ENCODE measurements around the gene ANKEF1. TPM values are rescaled to one million over a fixed set of nuclear protein-coding genes. Genes with fewer than 3 reads are reported as not detected.
A peak's percentile ranks its signal among the peaks of the same experiment; 100 is the strongest.

The ANKEF1 gene
- total RNA-seq, result 1.3 TPM
- long read RNA-seq, full-length matches to known transcripts, result 1 of 4 reads
- long read RNA-seq, partial matches to known transcripts, result 3 of 4 reads
- long read RNA-seq, other reads (novel, unspliced or antisense), result 0 of 4 reads

DNA sequence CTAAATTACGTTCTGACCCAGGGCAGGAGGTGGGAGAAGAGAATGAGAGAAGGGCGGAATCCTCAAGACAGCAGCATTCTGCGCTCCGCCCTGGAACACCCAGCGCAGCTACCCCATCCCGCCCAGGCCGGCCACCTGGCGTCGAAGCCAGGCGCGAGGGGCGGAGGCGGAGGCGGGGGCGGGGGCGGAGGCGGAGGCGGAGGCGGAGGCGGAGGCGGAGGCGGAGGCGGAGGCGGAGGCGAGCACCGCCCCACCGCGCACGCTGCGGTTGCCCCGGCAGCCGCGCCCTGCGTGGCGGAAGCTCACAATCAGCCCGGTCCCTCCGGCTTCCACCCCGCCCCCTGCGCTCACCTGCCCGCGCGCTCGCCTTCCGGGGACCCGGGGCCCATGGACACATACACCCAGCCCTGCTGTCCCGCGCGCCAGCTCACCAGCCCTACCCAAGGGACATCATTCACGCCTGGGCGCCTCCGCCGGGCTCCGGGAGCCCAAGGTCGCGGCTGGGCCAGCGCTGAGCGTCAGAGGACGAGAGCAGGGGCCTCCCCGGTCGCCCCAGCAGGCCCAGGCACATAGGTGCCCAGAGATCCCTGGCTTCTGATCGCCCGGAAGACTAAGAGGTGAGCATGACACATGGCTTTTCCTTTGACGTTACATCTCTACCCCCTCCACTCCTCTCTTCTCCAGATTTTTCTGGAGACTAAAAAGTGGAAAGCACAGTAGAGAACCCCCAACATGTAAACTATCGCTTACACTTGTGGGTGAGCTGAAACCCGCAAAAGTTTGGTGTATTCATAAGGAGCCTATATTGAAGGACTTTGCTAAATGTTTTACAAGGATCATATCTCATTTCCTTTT is at the start of gene ANKEF1:
TSS of gene ANKEF1 (plus strand) at position 271 of the 855 bp plus-strand sequence. CDS start 3,315 bp downstream, outside the sequence.
- intact Hi-C loops (cut with DNase I), result no loop called here
- peak; percentile 76 for DNase-seq (ENCODE audit: low spot score)

DNA sequence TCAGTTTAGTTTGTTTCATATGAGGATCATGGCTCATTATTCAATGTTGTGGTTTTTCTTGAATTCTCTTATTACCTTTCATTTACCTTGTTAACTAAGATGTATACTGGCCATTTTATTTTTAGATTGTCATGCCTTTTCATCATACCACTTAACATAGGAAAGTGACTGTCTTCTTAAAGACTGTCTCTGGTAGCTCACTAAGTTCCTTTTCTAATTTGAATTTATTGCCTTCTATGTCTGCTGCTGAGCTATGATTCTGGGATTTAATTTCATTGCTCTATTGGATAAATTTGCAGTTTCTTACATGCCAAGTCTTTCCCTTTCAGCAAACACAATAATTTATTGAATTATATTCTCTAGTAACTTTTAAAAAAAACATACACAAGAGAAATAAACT is 49.5 kb upstream of the ANKEF1 start:
- no peak for DNase-seq (ENCODE audit: low spot score)
- intact Hi-C loops (cut with DNase I), result no loop called here

DNA sequence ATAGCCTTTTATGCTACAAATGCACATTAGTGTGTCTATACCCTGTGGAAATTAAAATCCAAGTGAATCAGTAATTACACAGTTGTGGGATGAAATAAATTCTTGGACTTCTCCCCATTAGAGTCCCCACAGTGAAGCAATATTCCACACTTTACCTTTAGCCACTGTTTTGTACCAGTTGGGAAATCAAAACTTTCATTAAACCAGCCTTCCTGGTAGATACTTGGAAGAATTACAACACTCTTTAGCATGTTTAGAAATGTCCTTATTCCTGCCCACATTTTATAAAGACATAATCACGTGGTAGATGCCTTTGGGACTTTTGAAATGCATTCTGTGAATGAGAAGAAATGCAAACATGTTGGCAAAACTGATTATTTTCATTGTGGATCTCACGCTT is 49.0 kb upstream of the ANKEF1 start:
- DNase-seq (ENCODE audit: low spot score), result no peak
- intact Hi-C loops (cut with DNase I), result no loop called here

DNA sequence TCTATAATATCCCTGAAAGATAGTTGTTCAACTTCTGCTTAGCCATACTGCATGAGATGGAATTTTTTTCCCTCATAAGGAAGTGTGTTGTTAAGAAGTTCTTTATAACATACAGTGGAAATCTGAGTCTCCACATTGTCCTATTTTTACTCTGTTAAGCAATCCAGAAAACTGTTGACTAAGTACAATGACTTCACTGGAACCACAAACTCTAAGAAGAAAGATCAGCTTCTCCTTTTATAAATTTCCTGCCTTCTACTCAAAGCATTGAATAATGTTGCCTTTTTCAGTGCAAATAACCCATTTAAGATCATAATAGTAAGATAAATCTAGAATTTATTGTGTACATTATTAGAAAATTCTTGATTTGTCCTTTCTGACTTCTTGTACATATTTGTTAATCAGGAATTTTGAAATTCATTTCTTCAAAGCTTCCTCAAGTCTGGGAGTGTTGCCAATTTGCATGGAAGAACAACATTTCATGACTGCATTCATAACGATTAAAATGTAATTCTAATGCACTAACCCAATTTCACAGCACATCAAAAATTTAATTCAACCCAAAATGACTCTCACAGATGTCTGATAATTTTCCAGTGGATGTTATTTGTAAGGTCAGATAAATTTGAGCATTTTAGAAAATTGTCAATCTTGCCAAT is 45.6 kb upstream of the ANKEF1 start:
- intact Hi-C loops (cut with DNase I), result no loop called here
- no peak for DNase-seq (ENCODE audit: low spot score)

DNA sequence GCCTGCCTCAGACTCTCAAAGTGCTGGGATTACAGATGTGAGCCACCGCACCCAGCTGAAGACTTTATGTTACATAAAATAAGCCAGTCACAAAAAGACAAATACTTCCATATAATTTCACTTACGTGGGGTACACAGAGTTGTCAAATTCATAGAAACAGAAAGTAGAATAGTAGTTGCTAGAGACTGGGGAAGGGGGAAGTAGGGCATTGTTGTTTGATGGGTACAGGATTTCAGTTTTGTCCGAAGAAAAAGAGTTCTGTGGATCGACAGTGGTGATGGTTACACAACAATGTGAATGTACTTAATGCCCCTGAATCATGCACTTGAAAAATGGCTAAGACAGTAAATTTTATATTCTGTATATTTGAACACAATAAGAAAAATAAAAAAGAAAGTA is 41.6 kb upstream of the ANKEF1 start:
- DNase-seq (ENCODE audit: low spot score), result no peak
- intact Hi-C loops (cut with DNase I), result no loop called here

DNA sequence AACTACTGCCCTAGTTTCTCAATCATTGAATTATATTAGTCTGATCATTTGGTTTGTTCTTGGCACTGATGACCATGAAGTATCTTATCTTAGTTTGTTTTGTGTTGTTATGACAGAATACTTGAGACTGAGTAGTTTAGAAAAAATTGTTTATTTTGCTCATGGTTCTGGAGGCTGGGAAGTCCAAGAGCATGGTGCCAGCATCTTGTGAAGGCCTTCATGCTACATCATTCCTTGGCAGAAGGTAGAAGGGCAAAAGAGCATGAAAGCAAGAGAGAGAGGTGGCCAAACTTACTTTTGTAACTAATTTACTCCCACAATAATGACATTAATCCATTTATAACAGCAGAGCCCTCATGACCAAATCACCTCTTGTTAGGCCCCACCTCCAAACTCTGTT is 40.1 kb upstream of the ANKEF1 start:
- no peak for DNase-seq (ENCODE audit: low spot score)
- intact Hi-C loops (cut with DNase I), result no loop called here

DNA sequence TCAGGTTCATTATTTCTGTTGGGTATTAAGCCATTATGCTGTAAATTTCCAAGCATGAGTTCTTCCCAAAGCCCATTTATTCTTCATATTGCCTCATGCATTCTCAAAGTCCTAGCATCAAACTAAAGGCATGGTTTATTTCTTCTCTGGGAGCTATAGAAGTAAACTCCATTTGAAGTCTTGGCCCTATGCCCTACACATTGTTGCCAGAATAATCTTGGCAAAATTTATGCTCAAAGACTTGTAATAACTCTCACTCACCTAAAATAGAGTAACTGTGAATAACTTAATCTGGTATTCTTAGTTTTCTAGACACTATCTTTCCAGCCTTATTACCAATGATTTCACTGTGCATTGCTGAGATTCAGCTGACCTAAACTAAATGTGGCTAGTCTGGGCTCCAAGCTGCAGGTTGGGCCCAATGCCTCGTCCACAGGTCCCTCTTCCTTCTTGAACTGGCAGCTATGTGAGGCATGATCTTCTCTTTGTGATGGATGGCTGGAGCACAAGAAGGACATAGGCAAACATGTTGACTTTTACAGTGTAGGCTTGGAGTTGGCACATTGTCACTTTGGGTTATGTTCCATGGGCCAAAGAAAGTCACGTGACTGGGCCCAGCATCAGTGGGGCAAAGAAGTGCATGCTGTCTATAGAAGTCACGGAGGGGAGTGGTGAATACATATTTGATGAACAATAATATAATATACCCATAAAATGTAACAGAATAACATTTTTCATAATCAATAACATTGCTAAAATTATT is 39.1 kb upstream of the ANKEF1 start:
- intact Hi-C loops (cut with DNase I), result no loop called here
- DNase-seq (ENCODE audit: low spot score), result no peak

DNA sequence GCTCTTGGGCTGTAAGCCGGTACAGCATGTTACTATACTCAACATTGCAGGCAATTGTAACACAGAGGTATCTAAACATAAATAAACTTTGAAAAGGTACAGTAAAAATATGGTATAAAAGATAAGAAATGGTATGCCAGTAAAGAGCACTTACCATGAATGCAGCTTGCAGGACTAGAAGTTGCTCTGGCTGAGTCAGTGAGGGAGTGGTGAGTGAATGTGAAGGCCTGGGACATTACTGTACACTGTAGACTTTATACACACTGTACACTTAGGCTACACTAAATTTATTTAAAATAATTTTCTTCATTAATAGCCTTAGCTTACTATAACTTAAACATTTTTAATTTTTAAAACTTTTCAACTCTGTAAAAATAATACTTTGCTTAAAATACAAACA is 37.8 kb upstream of the ANKEF1 start:
- intact Hi-C loops (cut with DNase I), result no loop called here
- no peak for DNase-seq (ENCODE audit: low spot score)

DNA sequence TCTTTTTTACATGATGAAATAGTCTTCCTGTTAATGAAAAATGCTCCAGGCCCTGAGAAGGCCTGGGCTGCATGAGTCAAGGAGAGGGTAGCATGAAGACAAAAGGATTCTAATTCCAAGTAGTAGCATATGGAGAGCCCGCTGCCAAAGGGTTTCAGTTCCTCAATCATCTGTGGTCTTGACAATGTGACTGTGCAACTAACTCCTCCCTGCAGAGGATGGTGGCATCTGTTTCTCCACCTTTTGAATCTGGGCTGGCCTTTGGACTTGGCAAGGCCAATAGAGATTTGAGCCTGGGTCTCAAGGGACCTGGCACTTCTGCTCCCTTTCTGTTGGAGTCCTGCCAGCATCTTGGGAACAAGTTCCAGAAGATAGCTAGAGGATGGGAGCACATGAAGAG is 35.1 kb upstream of the ANKEF1 start:
- DNase-seq (ENCODE audit: low spot score), result no peak
- intact Hi-C loops (cut with DNase I), result no loop called here

DNA sequence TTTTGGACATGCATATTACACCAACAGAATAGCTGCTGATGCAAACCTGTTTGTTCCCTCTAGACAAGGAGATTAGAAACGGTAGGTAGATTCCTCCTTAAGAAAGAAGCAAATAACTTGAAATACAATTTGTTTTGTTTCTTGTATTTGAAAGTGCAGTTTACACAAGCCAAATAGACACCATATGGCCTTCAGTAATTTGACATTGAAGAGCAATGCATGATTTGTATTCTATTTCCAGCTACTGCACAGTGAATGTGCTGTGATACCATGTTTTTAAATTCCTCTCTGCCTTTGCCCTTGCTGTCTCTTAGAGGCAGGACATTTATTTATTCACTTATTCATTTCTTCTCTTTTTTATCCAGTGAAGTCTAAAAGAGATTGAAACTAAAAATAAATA is 31.9 kb upstream of the ANKEF1 start:
- intact Hi-C loops (cut with DNase I), result no loop called here
- no peak for DNase-seq (ENCODE audit: low spot score)

DNA sequence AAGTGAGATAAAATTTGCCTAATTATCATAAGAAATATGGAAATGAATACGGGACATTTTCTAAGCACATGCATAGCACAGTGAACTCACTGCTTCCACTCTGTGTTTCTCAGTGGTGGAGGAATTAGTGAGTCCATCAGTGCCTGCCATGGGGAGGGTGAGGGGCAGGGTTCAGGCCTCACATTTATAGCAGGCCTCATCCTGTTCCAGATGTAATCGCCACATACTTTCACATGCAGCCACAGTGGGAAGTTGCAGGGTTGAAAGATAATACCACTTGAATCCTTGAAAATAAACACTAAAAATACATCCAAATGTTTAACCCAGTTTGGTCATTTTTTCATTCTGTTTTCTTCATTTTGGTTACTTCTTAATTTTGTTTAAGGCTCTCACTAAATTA is 29.9 kb upstream of the ANKEF1 start:
- DNase-seq (ENCODE audit: low spot score), result no peak
- intact Hi-C loops (cut with DNase I), result no loop called here

DNA sequence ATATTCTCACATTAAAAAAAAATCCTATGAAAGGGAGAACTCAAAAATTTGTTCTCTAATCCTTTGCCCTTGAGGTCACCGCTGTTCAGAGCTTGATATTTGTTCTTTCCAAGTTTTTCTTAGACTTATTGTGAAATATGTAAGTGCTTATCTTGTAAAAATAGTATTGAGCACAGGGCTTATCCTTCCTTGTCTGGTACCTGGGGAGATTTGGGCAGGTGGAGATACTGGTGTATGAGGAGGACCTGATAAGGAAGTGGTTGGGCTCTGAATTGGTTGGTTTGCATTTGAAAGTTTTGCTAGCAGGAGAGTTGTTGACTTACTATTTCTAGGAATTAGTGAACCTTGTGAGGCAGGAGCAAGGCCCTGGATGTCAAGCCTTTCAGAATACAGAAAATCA is 28.9 kb upstream of the ANKEF1 start:
- no peak for DNase-seq (ENCODE audit: low spot score)
- intact Hi-C loops (cut with DNase I), result no loop called here

DNA sequence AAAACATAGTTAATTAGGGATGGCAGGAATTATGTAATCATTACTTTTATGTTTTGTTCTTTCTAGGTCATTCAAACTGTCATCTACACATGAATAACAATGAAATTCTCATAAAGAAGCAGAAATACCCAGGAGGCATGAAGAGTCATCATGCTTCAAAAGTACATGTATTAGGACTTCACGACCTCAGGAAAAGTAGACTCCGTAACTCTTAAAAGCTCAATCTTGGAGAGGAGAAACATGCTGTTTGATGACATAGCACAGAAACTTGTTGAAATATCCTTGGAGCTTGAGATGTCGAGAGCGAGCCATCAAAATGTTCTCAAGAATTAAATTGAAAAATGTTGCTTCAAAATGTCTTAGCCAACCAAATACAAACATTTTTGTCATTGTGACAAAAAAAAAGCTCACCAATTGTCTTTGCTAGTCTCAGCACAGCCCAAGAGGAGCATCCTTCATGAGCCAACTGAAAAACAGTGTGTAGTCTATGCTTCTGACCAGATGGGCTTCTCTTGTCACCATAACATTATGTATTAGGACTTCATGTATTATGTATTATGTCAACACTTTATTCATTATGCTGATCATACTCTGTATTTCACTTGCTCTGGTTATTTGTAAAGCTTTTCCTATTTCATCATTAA is 28.2 kb upstream of the ANKEF1 start:
- intact Hi-C loops (cut with DNase I), result no loop called here
- no peak for DNase-seq (ENCODE audit: low spot score)

DNA sequence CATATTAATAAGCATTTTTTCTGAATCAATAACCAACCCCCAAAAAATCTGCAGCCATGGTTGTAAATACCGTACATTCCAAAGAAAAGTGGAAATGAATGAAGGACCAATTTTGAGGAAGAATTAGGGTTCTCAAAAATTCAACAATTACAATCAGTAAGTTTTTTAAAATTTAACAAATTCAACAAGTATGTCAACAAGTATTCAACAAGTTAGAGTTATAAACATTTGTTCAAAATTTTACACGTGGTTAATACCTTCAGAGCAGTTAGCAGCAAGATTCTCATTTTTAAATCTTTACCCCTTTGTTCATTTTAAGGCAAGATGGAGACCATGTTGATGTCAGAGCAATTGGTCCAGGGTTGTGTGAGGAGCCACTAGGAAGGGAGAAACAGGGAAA is 27.6 kb upstream of the ANKEF1 start:
- no peak for DNase-seq (ENCODE audit: low spot score)
- intact Hi-C loops (cut with DNase I), result no loop called here

DNA sequence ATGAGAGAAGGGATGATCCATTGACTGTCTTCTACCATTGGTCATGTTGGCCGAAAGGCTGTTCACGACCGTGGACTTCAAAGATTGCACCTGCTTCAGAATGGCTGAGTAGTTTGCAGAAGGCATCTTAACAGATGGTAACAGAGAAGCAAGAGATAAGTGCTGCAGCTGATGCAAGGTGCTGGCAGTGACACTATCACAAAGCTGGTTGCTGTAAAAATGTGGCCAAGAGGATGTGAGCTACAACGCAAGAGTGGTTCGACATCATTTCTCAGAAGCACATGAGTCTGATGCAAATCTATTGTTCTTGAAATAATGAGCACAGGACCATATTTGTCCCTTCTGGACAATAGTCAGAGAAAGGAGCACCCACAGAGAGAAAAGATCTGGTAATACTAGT is 27.0 kb upstream of the ANKEF1 start:
- intact Hi-C loops (cut with DNase I), result no loop called here
- DNase-seq (ENCODE audit: low spot score), result no peak

DNA sequence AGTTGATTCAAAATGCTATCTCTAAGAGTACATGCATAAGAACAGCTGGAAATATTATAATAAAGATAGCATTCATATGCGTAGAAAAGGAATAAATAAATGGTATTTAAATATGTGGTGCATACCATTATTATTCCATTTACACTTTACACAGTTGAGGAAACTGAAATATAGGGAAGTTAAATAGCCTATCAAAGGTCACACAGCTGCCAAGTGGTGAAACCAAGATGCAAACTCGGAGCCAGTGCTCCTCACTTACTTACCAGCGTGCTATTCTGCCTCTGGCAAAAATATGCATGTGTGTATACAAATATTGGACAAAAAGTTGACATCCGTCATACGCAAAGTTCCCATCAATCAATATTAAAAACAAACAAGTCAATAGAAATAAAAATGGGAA is 22.3 kb upstream of the ANKEF1 start:
- intact Hi-C loops (cut with DNase I), result no loop called here
- DNase-seq (ENCODE audit: low spot score), result no peak

DNA sequence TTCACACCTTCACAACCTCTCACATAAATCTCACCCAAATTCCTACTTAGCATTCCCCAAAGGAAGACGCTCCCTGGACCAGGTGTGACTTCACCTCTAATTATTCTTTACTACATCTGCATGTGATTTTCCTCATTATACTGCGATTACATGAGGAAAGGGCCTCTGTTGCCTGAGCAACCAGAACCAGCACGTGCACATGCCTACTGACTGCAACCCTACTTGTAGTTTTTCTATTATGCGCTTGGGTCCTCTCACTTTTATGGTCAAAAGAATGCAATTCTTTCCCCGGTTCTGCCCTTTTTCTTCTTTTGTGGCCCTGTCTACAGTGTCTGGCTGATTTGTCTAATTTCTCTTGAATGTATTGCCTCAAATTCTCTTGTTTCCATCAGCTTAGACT is 20.4 kb upstream of the ANKEF1 start:
- DNase-seq (ENCODE audit: low spot score), result no peak
- intact Hi-C loops (cut with DNase I), result no loop called here

DNA sequence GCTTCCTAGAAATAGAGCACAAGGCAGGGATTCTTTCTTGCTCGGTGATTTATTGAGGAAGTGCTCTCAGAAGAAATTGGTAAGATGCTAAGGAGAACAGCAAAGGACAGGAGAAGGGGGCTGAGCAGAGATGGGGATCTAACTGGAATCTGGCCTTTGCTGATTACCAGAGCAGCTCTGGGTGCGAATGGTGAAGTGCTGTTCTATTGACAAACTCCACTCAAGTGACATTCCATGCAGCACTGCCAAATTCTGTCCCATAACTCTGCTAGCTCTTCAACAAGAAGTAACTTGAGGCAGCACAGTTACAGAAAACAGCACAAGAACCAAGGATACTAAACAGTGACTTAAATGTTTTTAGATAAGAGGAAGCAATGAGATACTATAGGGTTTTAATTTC is 13.8 kb upstream of the ANKEF1 start:
- no peak for DNase-seq (ENCODE audit: low spot score)
- intact Hi-C loops (cut with DNase I), result no loop called here

DNA sequence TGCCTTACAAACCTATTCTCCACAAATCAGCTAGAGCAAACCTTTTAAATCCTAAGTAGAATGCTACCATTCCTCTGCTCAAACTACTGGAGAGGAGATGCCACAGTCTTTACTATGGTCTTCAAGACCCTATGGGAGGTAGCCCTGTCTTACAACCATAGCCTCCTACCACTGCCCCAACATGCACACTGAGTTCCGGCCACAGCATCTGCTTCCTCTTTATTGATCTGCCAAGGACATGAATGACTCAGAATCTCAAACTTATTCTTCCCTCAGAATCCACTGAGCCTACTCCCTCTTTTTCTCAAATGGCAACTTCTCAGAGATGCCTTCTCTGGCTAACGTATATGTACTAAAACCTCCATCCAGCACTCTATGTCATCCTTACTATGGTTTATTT is 12.2 kb upstream of the ANKEF1 start:
- DNase-seq (ENCODE audit: low spot score), result no peak
- intact Hi-C loops (cut with DNase I), result no loop called here

DNA sequence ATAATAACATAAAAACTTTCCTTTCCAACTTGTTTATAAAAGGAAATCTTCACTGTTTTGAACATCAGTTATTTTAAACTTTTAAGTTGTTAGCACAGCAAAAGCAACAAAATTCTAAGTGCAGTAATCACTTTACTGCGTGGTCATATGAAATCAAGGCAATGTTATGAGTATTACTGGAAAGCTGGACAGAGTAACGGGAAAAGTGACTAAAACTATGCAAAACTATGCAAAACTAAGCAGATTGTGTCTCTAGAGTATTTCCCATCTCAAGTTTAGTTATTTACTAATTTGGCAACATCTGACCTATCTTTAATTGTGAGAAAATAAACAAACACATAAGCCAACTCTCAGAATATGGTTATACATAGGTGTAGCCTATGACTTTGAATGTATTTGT is 10.9 kb upstream of the ANKEF1 start:
- intact Hi-C loops (cut with DNase I), result no loop called here
- DNase-seq (ENCODE audit: low spot score), result no peak

Measured in cardiac septum (tissue), 1 donor.